Vagina (tissue), 2 donors: ENCODE data around the gene H6PD.

Experiments used
- CTCF ChIP-seq, 3 experiments: fragments of 450-650 bp in 2 of 3; fragments of 200-600 bp in 1 of 3; sonication (generic) in 1 of 3; IDR thresholded peaks; one replicate each; pipeline ENCODE4 v1.5.1; 2017 to 2019; ENCODE audit warnings: antibody characterized with exemption in 3 of 3, mild to moderate bottlenecking in 2 of 3, moderate library complexity in 2 of 3
- POLR2A ChIP-seq, 2 donors: fragments of 450-650 bp; IDR thresholded peaks; one replicate each; pipeline ENCODE4 v1.6.1; 2017; ENCODE audit warnings: antibody characterized with exemption in 2 of 2, mild to moderate bottlenecking in 2 of 2, moderate library complexity in 2 of 2

- TF ChIP-seq POLR2A (IDR thresholded peaks at IDR 0.05): no peak
- TF ChIP-seq CTCF (IDR thresholded peaks at IDR 0.05): no peak
These were observed 23.3 kb downstream of the H6PD start for GRCh38 chr1:9257851-9258250.
